K562 (cell line): Measurements from ENCODE around the gene PLXNA3. TPM values are rescaled to one million over a fixed set of nuclear protein-coding genes. Genes with fewer than 3 reads are reported as not detected.
A peak's percentile ranks its signal among the peaks of the same experiment; 100 is the strongest.

Source experiments
- ATAC-seq: fragments of 200-7000 bp; cut with Tn5 transposase; 3 replicates; pipeline ENCODE4 v1.9.1; 2020; ENCODE audit warnings: moderate library complexity
- BruUV-seq: library from RNA; stranded (reverse); fragments of 400-500 nt; replicated peaks from 2 replicates; lab custom pipeline; 2021; lab: Mats Ljungman, UMichigan
- CTCF ChIA-PET: fragments of 300-600 bp; formaldehyde crosslinking; extraction: SDS; loops from one replicate; lab custom pipeline; 2021; ENCODE audit warnings: low intra/inter-chr PET ratio; lab: Yijun Ruan, JAX
- POLR2A ChIA-PET: fragments of 300-600, 350-650 bp; sonication (Branson Sonifier 250); formaldehyde crosslinking; extraction: SDS; loops from one replicate; lab custom pipeline; 2021; ENCODE audit warnings: antibody characterized with exemption, inconsistent platforms; lab: Yijun Ruan, JAX
- DNase-seq, 4 experiments: peaks; one replicate each; pipeline versions ENCODE4 v3.0.0 to v3.0.0-alpha.2; 2011 to 2018; ENCODE audit warnings: low spot score in 3 of 4, mixed read lengths in 3 of 4; ENCODE audit errors: extremely low read depth in 1 of 4
- FAIRE-seq: peaks from 2 replicates; lab custom pipeline; 2011; peaks lifted over from hg19 to GRCh38; lab: Jason Lieb, UNC
- H2AFZ ChIP-seq: 2 replicates; pipeline ENCODE4 v1.6.0; 2011; ENCODE audit warnings: low read depth, low read length, control low read depth, inconsistent platforms
- H3K27ac ChIP-seq: fragments of 200-600 bp; 3 replicates; pipeline ENCODE4 v1.8.0; 2011; ENCODE audit warnings: low read depth, mild to moderate bottlenecking, control low read depth, inconsistent platforms, low read length, moderate library complexity, mixed read lengths; ENCODE audit errors: extremely low read depth
- H3K27me3 ChIP-seq, 2 experiments: fragments of 300-600 bp in 1 of 2; 2 replicates in 1 of 2; 3 replicates in 1 of 2; pipeline versions ENCODE4 v1.6.0 to v1.8.0; 2011; ENCODE audit warnings: inconsistent platforms in 2 of 2, low read length in 2 of 2, mild to moderate bottlenecking in 1 of 2, mixed read lengths in 1 of 2, moderate library complexity in 1 of 2; ENCODE audit not compliant: control insufficient read depth in 2 of 2, insufficient read depth in 2 of 2
- H3K36me3 ChIP-seq: fragments of 300-600 bp; 3 replicates; pipeline ENCODE4 v1.8.0; 2011; ENCODE audit warnings: mild to moderate bottlenecking, low read length, inconsistent platforms; ENCODE audit not compliant: control insufficient read depth, insufficient read depth
- H3K4me1 ChIP-seq, 2 experiments: fragments of 200-600 bp in 1 of 2; replicated peaks in 1 of 2; 2 replicates in 1 of 2; 3 replicates in 1 of 2; pipeline versions ENCODE4 v1.5.1 to v1.8.0; 2011; ENCODE audit warnings: inconsistent platforms in 2 of 2, low read length in 2 of 2, mild to moderate bottlenecking in 1 of 2, mixed read lengths in 1 of 2, moderate library complexity in 1 of 2; ENCODE audit not compliant: control insufficient read depth in 2 of 2, insufficient read depth in 2 of 2
- H3K4me2 ChIP-seq: 2 replicates; pipeline ENCODE4 v1.6.1; 2011; ENCODE audit warnings: low read length, control low read depth, inconsistent platforms, mixed read lengths; ENCODE audit not compliant: insufficient read depth
- H3K4me3 ChIP-seq: fragments of 200-600 bp; sonication (generic), shearing (Covaris generic); 2 replicates; pipeline ENCODE4 v1.5.1; 2016; ENCODE audit warnings: control low read depth, inconsistent platforms
- H3K79me2 ChIP-seq: fragments of 200-600 bp; 3 replicates; pipeline ENCODE4 v1.8.0; 2011; ENCODE audit warnings: low read length, inconsistent platforms; ENCODE audit not compliant: control insufficient read depth, insufficient read depth
- H3K9ac ChIP-seq, 2 experiments: 2 replicates each; pipeline versions ENCODE4 v1.6.0 to v1.6.1; 2011; ENCODE audit warnings: low read depth in 2 of 2, low read length in 2 of 2, control low read depth in 1 of 2, inconsistent platforms in 1 of 2, mild to moderate bottlenecking in 1 of 2, mixed read lengths in 1 of 2; ENCODE audit not compliant: insufficient read depth in 1 of 2
- H3K9me1 ChIP-seq: one replicate; pipeline ENCODE4 v1.6.0; 2011; ENCODE audit warnings: inconsistent platforms, mild to moderate bottlenecking, low read length, moderate library complexity; ENCODE audit not compliant: control insufficient read depth, insufficient read depth
- H3K9me3 ChIP-seq: replicated peaks from 2 replicates; pipeline ENCODE4 v1.5.1; 2011; ENCODE audit warnings: low read depth, low read length, inconsistent platforms; ENCODE audit not compliant: control insufficient read depth, insufficient read depth
- H4K20me1 ChIP-seq: replicated peaks from 2 replicates; pipeline ENCODE4 v1.6.1; 2011; ENCODE audit warnings: low read length, inconsistent platforms, mixed read lengths; ENCODE audit not compliant: control insufficient read depth, insufficient read depth
- BMI1 ChIP-seq: fragments of 150-350 bp; IDR thresholded peaks from 2 replicates; pipeline ENCODE4 v1.6.1; 2014; ENCODE audit warnings: low read length
- CTBP1 ChIP-seq: fragments of 450-650 bp; IDR thresholded peaks from 2 replicates; pipeline ENCODE4 v1.6.1; 2016; ENCODE audit warnings: borderline replicate concordance
- E2F3 ChIP-seq: fragments of 250-450 bp; sonication (Bioruptor Pico); IDR thresholded peaks from 2 replicates; pipeline ENCODE4 v1.4.0; 2020; ENCODE audit warnings: mild to moderate bottlenecking
- HDAC8 ChIP-seq: fragments of 450-650 bp; IDR thresholded peaks from 2 replicates; pipeline ENCODE4 v1.6.1; 2016; ENCODE audit warnings: mild to moderate bottlenecking, missing genetic modification characterization, moderate library complexity, missing compliant biosample characterization
- POLR2A ChIP-seq: fragments of 450-650 bp; conservative IDR thresholded peaks from 2 replicates; pipeline ENCODE4 v1.6.1; 2016
- PTBP1 ChIP-seq: fragments of 200-400 bp; formaldehyde crosslinking; IDR thresholded peaks from 2 replicates; pipeline ENCODE4 v1.6.1; 2017; ENCODE audit warnings: low read depth, low read length
- SUPT5H ChIP-seq: fragments of 450-650 bp; IDR thresholded peaks from 2 replicates; pipeline ENCODE4 v1.6.1; 2016
- TBL1XR1 ChIP-seq, 2 experiments: IDR thresholded peaks; 2 replicates each; pipeline ENCODE4 v1.6.1; 2012; ENCODE audit warnings: improper control_type of control experiment in 2 of 2, low read length in 2 of 2, mild to moderate bottlenecking in 1 of 2
- ZBTB2 ChIP-seq: fragments of 450-650 bp; IDR thresholded peaks from 2 replicates; pipeline ENCODE4 v1.6.1; 2016; ENCODE audit warnings: antibody characterized with exemption
- ZNF589 ChIP-seq: fragments of 200-800 bp; sonication (Bioruptor generic); IDR thresholded peaks from 2 replicates; pipeline ENCODE4 v1.6.1; 2016; ENCODE audit warnings: low read depth, missing genetic modification characterization, missing compliant biosample characterization
- ZNF778 ChIP-seq: fragments of 450-650 bp; formaldehyde crosslinking; IDR thresholded peaks from 2 replicates; pipeline ENCODE4 v1.4.0; 2020; ENCODE audit warnings: mild to moderate bottlenecking, moderate library complexity
- WGBS: fragments of 100-300 bp; shearing (Covaris generic); methylation state at CpG from one replicate; pipeline ENCODE4 v1.1.6; 2016; ENCODE audit warnings: low coverage, mixed read lengths; ENCODE audit not compliant: insufficient coverage; ENCODE audit errors: missing lambda C conversion rate; 5-methylcytosine and 5-hydroxymethylcytosine counted together
- in situ Hi-C: fragments of 300-500 bp; cut with MboI; formaldehyde crosslinking; loops from 4 replicates; pipeline ENCODE4 v1.15.0; 2018; ENCODE audit warnings: inconsistent platforms, mixed read lengths
- intact Hi-C: fragments of 100-400 bp; cut with micrococcal nuclease; formaldehyde crosslinking; loops from 2 replicates; pipeline ENCODE4 v1.14.2; 2022
- polyA plus RNA-seq, 8 experiments: library from polyadenylated mRNA; depleted of rRNA in 4 of 8; stranded (reverse) in 5 of 8; unstranded in 3 of 8; fragments of >200 nt; fragmentation: Nextera tagmentation in 2 of 8; fragmentation: Illumina TruSeq in 1 of 8; extraction: Ambion mirVana in 2 of 8; extraction: Trizol in 1 of 8; gene quantifications; 2 replicates each; pipeline versions ENCODE4 v1.2.1 to v1.2.3, GENCODE V29; 2011 to 2014; ENCODE audit warnings: inconsistent platforms in 1 of 8, missing spikeins in 1 of 8
- total RNA-seq, 7 experiments: library from RNA; depleted of rRNA in 6 of 7; stranded (reverse); fragments of >200 nt in 6 of 7; fragmentation: Illumina TruSeq in 2 of 7; extraction: Trizol in 2 of 7; gene quantifications; 2 replicates each; pipeline versions ENCODE4 v1.2.1 to v1.2.3, GENCODE V29; 2011 to 2021; ENCODE audit warnings: low replicate concordance in 1 of 7
- TF ChIP-seq, protein P1 (sequence below): fragments of 450-650 bp; IDR thresholded peaks from 2 replicates; pipeline ENCODE4 v1.6.1; 2016; ENCODE audit warnings: low read depth
- TF ChIP-seq, protein P2 (sequence below): sonication (generic); formaldehyde crosslinking; IDR thresholded peaks from 2 replicates; pipeline ENCODE4 v1.8.0; 2023; ENCODE audit warnings: mild to moderate bottlenecking, missing genetic modification reagents

The PLXNA3 gene
- total and polyA plus RNA-seq, 9 of the 15 experiments (the other 6 are each of a cell fraction or from before 2014, with no cell fraction given): 0.32 to 47.8 (median 7.5) TPM

GRCh38 chrX:154476821-154477220, 18.7 kb downstream of the PLXNA3 start:
- WGBS: 71% methylated on average over 7 of the region's 8 CpGs
- Histone ChIP-seq H4K20me1 (no peaks in the 10 kb centered on the region), H3K79me2 (peaks cover 11% of the 10 kb centered on the region), H3K4me3 (no peak overlapping the region), H3K27me3 (no peaks in the 10 kb centered on the region), H3K9ac (peak overlapping the region in 1 of 2 experiments; percentile 18; a peak in 1 of 4 replicates), H3K9me1 (no peaks in the 10 kb centered on the region), H3K36me3 (peaks cover 11% of the 10 kb centered on the region; the same call in 2 of the 3 replicates), H3K9me3 (no peaks in the 10 kb centered on the region), H3K4me1 (peaks cover 17 to 35% of the 10 kb centered on the region in 2 experiments), H3K27ac (no peak overlapping the region), H2AFZ (no peak overlapping the region), H3K4me2 (no peak overlapping the region)
- ChIA-PET POLR2A (interaction anchor here (1.0 to 1.7 kb wide), 3 partner anchors 9 to 13 kb away, joined by 3 to 9 read pairs (median 5); no protein-coding TSS in a partner anchor), CTCF (no interaction called here)
- BruUV-seq: no TSS peak
- ATAC-seq: no peak
- in situ Hi-C loops: no loop called here
- no peak for FAIRE-seq
- intact Hi-C loops: loop anchor here (5.0 kb wide), 1 partner anchor 50 kb away; the partner anchor contains the start of gene ATP6AP1
- DNase-seq: no peak
- TF ChIP-seq CTBP1 (no peak), ZNF778 (CRISPR knock-in tag) (no peak), TBL1XR1 (IDR thresholded peaks at IDR 0.05; ENCODE audit: low read length in 2 of 2) (no peak), POLR2A (peak; percentile 37; the same call in 1 of the 2 replicates), SUPT5H (peak; percentile 32; the same call in 1 of the 2 replicates), ZNF589 (no peak), ZBTB2 (no peak), HDAC8 (tag) (no peak), E2F3 (CRISPR knock-in tag) (no peak), BMI1 (no peak), PTBP1 (no peak)
- TF ChIP-seq, protein P1, sequence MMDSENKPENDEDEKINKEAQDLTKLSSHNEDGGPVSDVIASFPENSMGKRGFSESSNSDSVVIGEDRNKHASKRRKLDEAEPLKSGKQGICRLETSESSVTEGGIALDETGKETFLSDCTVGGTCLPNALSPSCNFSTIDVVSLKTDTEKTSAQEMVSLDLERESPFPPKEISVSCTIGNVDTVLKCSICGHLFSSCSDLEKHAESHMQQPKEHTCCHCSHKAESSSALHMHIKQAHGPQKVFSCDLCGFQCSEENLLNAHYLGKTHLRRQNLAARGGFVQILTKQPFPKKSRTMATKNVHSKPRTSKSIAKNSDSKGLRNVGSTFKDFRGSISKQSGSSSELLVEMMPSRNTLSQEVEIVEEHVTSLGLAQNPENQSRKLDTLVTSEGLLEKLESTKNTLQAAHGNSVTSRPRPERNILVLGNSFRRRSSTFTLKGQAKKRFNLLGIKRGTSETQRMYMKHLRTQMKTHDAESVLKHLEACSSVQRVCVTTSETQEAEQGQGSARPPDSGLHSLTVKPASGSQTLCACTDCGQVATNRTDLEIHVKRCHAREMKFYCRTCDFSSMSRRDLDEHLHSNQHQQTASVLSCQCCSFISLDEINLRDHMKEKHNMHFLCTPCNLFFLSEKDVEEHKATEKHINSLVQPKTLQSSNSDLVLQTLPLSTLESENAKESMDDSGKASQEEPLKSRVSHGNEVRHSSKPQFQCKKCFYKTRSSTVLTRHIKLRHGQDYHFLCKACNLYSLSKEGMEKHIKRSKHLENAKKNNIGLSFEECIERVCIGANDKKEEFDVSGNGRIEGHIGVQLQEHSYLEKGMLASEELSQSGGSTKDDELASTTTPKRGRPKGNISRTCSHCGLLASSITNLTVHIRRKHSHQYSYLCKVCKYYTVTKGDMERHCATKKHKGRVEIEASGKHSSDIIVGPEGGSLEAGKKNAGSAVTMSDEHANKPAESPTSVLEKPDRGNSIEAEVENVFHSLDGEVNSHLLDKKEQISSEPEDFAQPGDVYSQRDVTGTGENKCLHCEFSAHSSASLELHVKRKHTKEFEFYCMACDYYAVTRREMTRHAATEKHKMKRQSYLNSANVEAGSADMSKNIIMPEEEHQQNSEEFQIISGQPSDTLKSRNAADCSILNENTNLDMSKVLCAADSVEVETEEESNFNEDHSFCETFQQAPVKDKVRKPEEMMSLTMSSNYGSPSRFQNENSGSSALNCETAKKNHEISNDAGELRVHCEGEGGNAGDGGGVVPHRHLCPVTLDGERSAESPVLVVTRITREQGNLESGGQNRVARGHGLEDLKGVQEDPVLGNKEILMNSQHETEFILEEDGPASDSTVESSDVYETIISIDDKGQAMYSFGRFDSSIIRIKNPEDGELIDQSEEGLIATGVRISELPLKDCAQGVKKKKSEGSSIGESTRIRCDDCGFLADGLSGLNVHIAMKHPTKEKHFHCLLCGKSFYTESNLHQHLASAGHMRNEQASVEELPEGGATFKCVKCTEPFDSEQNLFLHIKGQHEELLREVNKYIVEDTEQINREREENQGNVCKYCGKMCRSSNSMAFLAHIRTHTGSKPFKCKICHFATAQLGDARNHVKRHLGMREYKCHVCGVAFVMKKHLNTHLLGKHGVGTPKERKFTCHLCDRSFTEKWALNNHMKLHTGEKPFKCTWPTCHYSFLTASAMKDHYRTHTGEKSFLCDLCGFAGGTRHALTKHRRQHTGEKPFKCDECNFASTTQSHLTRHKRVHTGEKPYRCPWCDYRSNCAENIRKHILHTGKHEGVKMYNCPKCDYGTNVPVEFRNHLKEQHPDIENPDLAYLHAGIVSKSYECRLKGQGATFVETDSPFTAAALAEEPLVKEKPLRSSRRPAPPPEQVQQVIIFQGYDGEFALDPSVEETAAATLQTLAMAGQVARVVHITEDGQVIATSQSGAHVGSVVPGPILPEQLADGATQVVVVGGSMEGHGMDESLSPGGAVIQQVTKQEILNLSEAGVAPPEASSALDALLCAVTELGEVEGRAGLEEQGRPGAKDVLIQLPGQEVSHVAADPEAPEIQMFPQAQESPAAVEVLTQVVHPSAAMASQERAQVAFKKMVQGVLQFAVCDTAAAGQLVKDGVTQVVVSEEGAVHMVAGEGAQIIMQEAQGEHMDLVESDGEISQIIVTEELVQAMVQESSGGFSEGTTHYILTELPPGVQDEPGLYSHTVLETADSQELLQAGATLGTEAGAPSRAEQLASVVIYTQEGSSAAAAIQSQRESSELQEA: no peak
- TF ChIP-seq, protein P2, sequence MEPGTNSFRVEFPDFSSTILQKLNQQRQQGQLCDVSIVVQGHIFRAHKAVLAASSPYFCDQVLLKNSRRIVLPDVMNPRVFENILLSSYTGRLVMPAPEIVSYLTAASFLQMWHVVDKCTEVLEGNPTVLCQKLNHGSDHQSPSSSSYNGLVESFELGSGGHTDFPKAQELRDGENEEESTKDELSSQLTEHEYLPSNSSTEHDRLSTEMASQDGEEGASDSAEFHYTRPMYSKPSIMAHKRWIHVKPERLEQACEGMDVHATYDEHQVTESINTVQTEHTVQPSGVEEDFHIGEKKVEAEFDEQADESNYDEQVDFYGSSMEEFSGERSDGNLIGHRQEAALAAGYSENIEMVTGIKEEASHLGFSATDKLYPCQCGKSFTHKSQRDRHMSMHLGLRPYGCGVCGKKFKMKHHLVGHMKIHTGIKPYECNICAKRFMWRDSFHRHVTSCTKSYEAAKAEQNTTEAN: no peak
